Measurements from ENCODE around the gene GABRB3. TPM values are rescaled to one million over a fixed set of nuclear protein-coding genes. Genes with fewer than 3 reads are reported as not detected.

The GABRB3 gene
- total and polyA plus RNA-seq, 2 donors (not counting 3 experiments of a cell fraction or from before 2014, with no cell fraction given) = 0.03 TPM; not detected in 1

GRCh38 chr15:26658290-26658689 is 114.6 kb downstream of the GABRB3 start:
- Histone ChIP-seq H2AFZ (ENCODE audit: low read depth, low read length) (no peak overlapping the region), H3K9ac (replicated peaks; ENCODE audit: extremely low read depth, insufficient read depth, low read length) (no peak overlapping the region), H4K20me1 (replicated peaks; ENCODE audit: control insufficient read depth, extremely low read depth, insufficient read depth, low read length) (no peaks in the 10 kb centered on the region), H3K9me1 (replicated peaks; ENCODE audit: control insufficient read depth, extremely low read depth, insufficient read depth, low read length) (no peaks in the 10 kb centered on the region), H3K4me2 (ENCODE audit: insufficient read depth, low read length) (no peak overlapping the region), H3K36me3 (ENCODE audit: control insufficient read depth in 2 of 2, extremely low read depth in 1 of 2, insufficient read depth in 2 of 2, low read length in 2 of 2) (no peaks in the 10 kb centered on the region), H3K27me3 (ENCODE audit: control insufficient read depth in 2 of 2, insufficient read depth in 2 of 2, low read length in 2 of 2) (no peaks in the 10 kb centered on the region), H3K9me3 (replicated peaks; ENCODE audit: control insufficient read depth, insufficient read depth, low read length) (peaks cover 10% of the 10 kb centered on the region), H3K4me3 (replicated peaks in 1 of 3; ENCODE audit: insufficient read depth in 1 of 3, low read depth in 1 of 3, low read length in 3 of 3) (no peak overlapping the region), H3K79me2 (ENCODE audit: control insufficient read depth, insufficient read depth, low read length) (no peaks in the 10 kb centered on the region), H3K4me1 (ENCODE audit: control insufficient read depth, extremely low read depth, insufficient read depth, low read length) (no peaks in the 10 kb centered on the region), H3K27ac (ENCODE audit: insufficient read depth, low read depth, low read length) (no peak overlapping the region)
- dilution Hi-C loops (cut with MboI; ENCODE audit: extremely low pct_ligation_motif_present, low sequenced_read_pairs) (no loop called here), intact Hi-C loops (cut with micrococcal nuclease) (no loop called here)
- no TSS peak for BruUV-seq (replicated peaks)
- FAIRE-seq (no peak), DNase-seq (ENCODE audit: low read depth, low spot score) (no peak)
- ChIA-PET POLR2A (no interaction called here), CTCF (no interaction called here)
- TF ChIP-seq MAX (IDR thresholded peaks at IDR 0.05; ENCODE audit: insufficient read depth, insufficient read length) (no peak), POLR2AphosphoS5 (IDR thresholded peaks at IDR 0.05; ENCODE audit: insufficient read depth, low read depth, low read length) (no peak), JUN (IDR thresholded peaks at IDR 0.05; ENCODE audit: borderline replicate concordance, insufficient read depth, insufficient read length, low read depth) (no peak), FOS (IDR thresholded peaks at IDR 0.05; ENCODE audit: borderline replicate concordance, insufficient read depth, low read length) (no peak), MYC (IDR thresholded peaks at IDR 0.05; ENCODE audit: low read depth, low read length) (no peak), GATA2 (IDR thresholded peaks at IDR 0.05; ENCODE audit: insufficient read depth, insufficient read length, low read depth, low read length) (no peak), CTCF (IDR thresholded peaks at IDR 0.05; ENCODE audit: extremely low read depth in 1 of 2, insufficient read depth in 1 of 2, low read depth in 1 of 2, low read length in 2 of 2) (no peak), EZH2 (IDR thresholded peaks at IDR 0.05; ENCODE audit: borderline replicate concordance, low read depth, low read length, severe bottlenecking) (no peak)

Measured in endothelial cell of umbilical vein (primary cell).